BJ (cell line): Measurements from ENCODE around the gene OGN. TPM values are rescaled to one million over a fixed set of nuclear protein-coding genes. Genes with fewer than 3 reads are reported as not detected.

Experiments
- CTCF ChIA-PET: fragments of 350-600 bp; formaldehyde crosslinking; extraction: SDS; loops from one replicate; lab custom pipeline; 2021; ENCODE audit warnings: antibody characterized with exemption, inconsistent platforms; lab: Yijun Ruan, JAX
- POLR2A ChIA-PET: fragments of 300-600 bp; sonication (Branson Sonifier 250); formaldehyde crosslinking; extraction: SDS; loops from one replicate; lab custom pipeline; 2021; ENCODE audit warnings: antibody characterized with exemption; lab: Charles Lee
- DNase-seq: peaks from one replicate; pipeline ENCODE4 v3.0.0-alpha.2; 2011; ENCODE audit warnings: low read depth
- H3K27me3 ChIP-seq: 2 replicates; pipeline ENCODE4 v1.6.0; 2011; ENCODE audit warnings: low read length; ENCODE audit not compliant: control insufficient read depth, insufficient read depth
- H3K36me3 ChIP-seq: 2 replicates; pipeline ENCODE4 v1.5.1; 2011; ENCODE audit warnings: low read length; ENCODE audit not compliant: control insufficient read depth, insufficient read depth
- H3K4me3 ChIP-seq: 2 replicates; pipeline ENCODE4 v1.5.1; 2011; ENCODE audit warnings: low read depth, mild to moderate bottlenecking, control low read depth, low read length
- polyA minus RNA-seq: library from RNA; depleted of rRNA, polyadenylated mRNA; stranded (reverse); fragments of >200 nt; gene quantifications from 2 replicates; pipeline ENCODE4 v1.2.3, GENCODE V29; 2011; rRNA and poly(A)+ RNA removed
- polyA plus RNA-seq: library from polyadenylated mRNA; depleted of rRNA; stranded (reverse); fragments of >200 nt; gene quantifications from 2 replicates; pipeline ENCODE4 v1.2.3, GENCODE V29; 2011; rRNA removed
- TF ChIP-seq, protein P1 (sequence below): IDR thresholded peaks from 2 replicates; pipeline ENCODE4 v1.5.1; 2011; ENCODE audit warnings: low read depth, mild to moderate bottlenecking, control low read depth, inconsistent platforms, low read length, moderate library complexity; ENCODE audit not compliant: insufficient read depth

The OGN gene, protein sequence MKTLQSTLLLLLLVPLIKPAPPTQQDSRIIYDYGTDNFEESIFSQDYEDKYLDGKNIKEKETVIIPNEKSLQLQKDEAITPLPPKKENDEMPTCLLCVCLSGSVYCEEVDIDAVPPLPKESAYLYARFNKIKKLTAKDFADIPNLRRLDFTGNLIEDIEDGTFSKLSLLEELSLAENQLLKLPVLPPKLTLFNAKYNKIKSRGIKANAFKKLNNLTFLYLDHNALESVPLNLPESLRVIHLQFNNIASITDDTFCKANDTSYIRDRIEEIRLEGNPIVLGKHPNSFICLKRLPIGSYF
- polyA plus RNA-seq, result 0.02 TPM in 1 of 2 replicates, not detected in the other
- polyA minus RNA-seq, result not detected in 2 replicates

DNA sequence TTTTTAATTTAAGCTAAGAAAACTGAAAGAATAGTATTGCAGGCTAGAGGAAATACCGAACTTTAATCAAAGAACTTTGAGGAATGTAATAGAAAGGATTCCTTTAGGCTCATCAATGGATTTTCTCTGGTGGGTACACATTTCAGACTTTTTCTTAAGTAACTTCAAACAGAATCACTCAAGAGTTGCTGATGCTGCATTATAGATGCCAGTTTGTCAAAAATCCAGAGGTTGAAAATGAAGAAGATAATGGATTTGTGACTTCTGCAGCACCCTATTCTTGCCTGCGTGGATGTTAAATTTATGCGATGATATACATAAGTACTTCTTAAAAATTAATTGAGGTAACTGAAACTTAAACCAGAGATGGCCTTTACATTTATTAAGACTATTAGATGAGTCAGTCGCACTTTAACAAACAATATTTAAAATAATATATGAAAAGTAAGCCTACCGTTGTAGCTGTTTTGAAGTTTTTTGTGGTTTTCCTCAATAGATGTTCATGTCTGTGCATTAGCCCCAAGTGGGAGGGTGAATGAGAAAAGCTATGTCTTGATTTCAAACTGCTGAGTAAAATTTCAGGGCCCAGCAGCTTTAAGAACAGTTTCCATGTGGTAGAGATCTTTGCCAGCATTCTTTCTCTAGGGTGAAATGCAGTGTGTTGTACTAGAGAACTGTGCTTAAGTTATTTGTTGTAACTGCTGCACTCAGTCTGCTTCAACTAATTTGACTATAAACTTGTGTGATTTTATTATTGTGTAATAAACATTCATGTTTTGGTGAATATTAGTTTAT, at the start of gene OGN:
Gene OGN, minus strand, starts transcription at position 537 of the 795 bp plus-strand sequence. CDS start 1,171 bp downstream, outside the sequence.
- CTCF ChIA-PET, result interaction anchor here (0.6 to 1.2 kb wide), 3 partner anchors 15 to 35 kb away, joined by 3 to 4 read pairs (median 3); no protein-coding TSS in a partner anchor
- no peak for DNase-seq
- TF ChIP-seq, protein P1, sequence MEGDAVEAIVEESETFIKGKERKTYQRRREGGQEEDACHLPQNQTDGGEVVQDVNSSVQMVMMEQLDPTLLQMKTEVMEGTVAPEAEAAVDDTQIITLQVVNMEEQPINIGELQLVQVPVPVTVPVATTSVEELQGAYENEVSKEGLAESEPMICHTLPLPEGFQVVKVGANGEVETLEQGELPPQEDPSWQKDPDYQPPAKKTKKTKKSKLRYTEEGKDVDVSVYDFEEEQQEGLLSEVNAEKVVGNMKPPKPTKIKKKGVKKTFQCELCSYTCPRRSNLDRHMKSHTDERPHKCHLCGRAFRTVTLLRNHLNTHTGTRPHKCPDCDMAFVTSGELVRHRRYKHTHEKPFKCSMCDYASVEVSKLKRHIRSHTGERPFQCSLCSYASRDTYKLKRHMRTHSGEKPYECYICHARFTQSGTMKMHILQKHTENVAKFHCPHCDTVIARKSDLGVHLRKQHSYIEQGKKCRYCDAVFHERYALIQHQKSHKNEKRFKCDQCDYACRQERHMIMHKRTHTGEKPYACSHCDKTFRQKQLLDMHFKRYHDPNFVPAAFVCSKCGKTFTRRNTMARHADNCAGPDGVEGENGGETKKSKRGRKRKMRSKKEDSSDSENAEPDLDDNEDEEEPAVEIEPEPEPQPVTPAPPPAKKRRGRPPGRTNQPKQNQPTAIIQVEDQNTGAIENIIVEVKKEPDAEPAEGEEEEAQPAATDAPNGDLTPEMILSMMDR, result no peak
- no peak within 1 kb of the TSS for H3K4me3 ChIP-seq
- POLR2A ChIA-PET, result no interaction called here
- no peaks in the 10 kb centered on the region for H3K27me3 ChIP-seq
- no peaks in the 10 kb centered on the region for H3K36me3 ChIP-seq

DNA sequence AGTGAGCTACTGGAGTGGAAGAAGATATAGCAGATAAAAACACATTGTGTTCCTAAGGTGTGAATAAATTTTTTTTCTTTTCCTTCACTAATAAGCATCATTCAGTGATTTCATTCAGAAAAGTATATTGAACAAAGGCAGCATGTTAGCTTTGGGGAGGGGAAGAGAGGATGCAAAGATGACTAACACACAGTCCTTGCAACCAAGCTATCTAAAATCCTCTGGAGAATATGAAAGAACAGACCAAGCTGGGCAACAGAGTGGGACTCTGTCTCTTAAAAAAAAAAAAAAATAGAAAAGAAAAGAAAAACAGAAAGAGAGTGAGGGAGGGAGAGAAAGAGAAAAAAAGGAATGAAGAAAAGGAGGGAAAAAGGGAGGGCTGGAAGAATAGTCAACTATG, 42.2 kb upstream of the OGN start:
- Histone ChIP-seq H3K27me3 (no peaks in the 10 kb centered on the region), H3K4me3 (no peak overlapping the region), H3K36me3 (no peaks in the 10 kb centered on the region)
- CTCF ChIA-PET, result interaction anchor here (1.0 to 1.6 kb wide), 4 partner anchors 12 to 308 kb away, joined by 3 to 5 read pairs (median 4); partner anchors contain the start of gene ASPN
- POLR2A ChIA-PET, result no interaction called here
- no peak for DNase-seq
- TF ChIP-seq, protein P1, result no peak

- H3K36me3 ChIP-seq, result no peaks in the 10 kb centered on the region
- TF ChIP-seq, protein P1, result no peak
- no peak for DNase-seq
- H3K27me3 ChIP-seq, result no peaks in the 10 kb centered on the region
- H3K4me3 ChIP-seq, result no peak overlapping the region
- CTCF ChIA-PET, result interaction anchor here (0.9 to 1.2 kb wide), 2 partner anchors 102 to 189 kb away, joined by 3 read pairs; no protein-coding TSS in a partner anchor
- POLR2A ChIA-PET, result interaction anchor here (0.6 kb wide), 1 partner anchor 8 kb away, joined by 9 read pairs; no protein-coding TSS in a partner anchor
Measured at GRCh38 chr9:92444841-92445240, 40.5 kb upstream of the OGN start.

- POLR2A ChIA-PET, result no interaction called here
Measured at GRCh38 chr9:92440751-92441046, 36.3 kb upstream of the OGN start.

More at GRCh38 chr9:92440751-92441046, 36.3 kb upstream of the OGN start:
- TF ChIP-seq, protein P1, result no peak
- Histone ChIP-seq H3K36me3 (no peaks in the 10 kb centered on the region), H3K27me3 (no peaks in the 10 kb centered on the region), H3K4me3 (no peak overlapping the region)
- CTCF ChIA-PET, result interaction anchor here (0.8 to 3.2 kb wide), 4 partner anchors 97 to 227 kb away, joined by 3 to 15 read pairs (median 4); no protein-coding TSS in a partner anchor
- no peak for DNase-seq
